K562 (cell line): ENCODE results near the gene KIF26B. TPM values are rescaled to one million over a fixed set of nuclear protein-coding genes. Genes with fewer than 3 reads are reported as not detected.

ENCODE experiments used
- ATAC-seq: fragments of 200-7000 bp; cut with Tn5 transposase; 3 replicates; pipeline ENCODE4 v1.9.1; 2020; ENCODE audit warnings: moderate library complexity
- BruUV-seq: library from RNA; stranded (reverse); fragments of 400-500 nt; replicated peaks from 2 replicates; lab custom pipeline; 2021; lab: Mats Ljungman, UMichigan
- CTCF ChIA-PET: fragments of 300-600 bp; formaldehyde crosslinking; extraction: SDS; loops from one replicate; lab custom pipeline; 2021; ENCODE audit warnings: low intra/inter-chr PET ratio; lab: Yijun Ruan, JAX
- POLR2A ChIA-PET: fragments of 300-600, 350-650 bp; sonication (Branson Sonifier 250); formaldehyde crosslinking; extraction: SDS; loops from one replicate; lab custom pipeline; 2021; ENCODE audit warnings: antibody characterized with exemption, inconsistent platforms; lab: Yijun Ruan, JAX
- DNase-seq, 4 experiments: peaks; one replicate each; pipeline versions ENCODE4 v3.0.0 to v3.0.0-alpha.2; 2011 to 2018; ENCODE audit warnings: low spot score in 3 of 4, mixed read lengths in 3 of 4; ENCODE audit errors: extremely low read depth in 1 of 4
- FAIRE-seq: peaks from 2 replicates; lab custom pipeline; 2011; peaks lifted over from hg19 to GRCh38; lab: Jason Lieb, UNC
- H2AFZ ChIP-seq: 2 replicates; pipeline ENCODE4 v1.6.0; 2011; ENCODE audit warnings: low read depth, low read length, control low read depth, inconsistent platforms
- H3K27ac ChIP-seq: fragments of 200-600 bp; 3 replicates; pipeline ENCODE4 v1.8.0; 2011; ENCODE audit warnings: low read depth, mild to moderate bottlenecking, control low read depth, inconsistent platforms, low read length, moderate library complexity, mixed read lengths; ENCODE audit errors: extremely low read depth
- H3K27me3 ChIP-seq, 2 experiments: fragments of 300-600 bp in 1 of 2; 2 replicates in 1 of 2; 3 replicates in 1 of 2; pipeline versions ENCODE4 v1.6.0 to v1.8.0; 2011; ENCODE audit warnings: inconsistent platforms in 2 of 2, low read length in 2 of 2, mild to moderate bottlenecking in 1 of 2, mixed read lengths in 1 of 2, moderate library complexity in 1 of 2; ENCODE audit not compliant: control insufficient read depth in 2 of 2, insufficient read depth in 2 of 2
- H3K36me3 ChIP-seq: fragments of 300-600 bp; 3 replicates; pipeline ENCODE4 v1.8.0; 2011; ENCODE audit warnings: mild to moderate bottlenecking, low read length, inconsistent platforms; ENCODE audit not compliant: control insufficient read depth, insufficient read depth
- H3K4me1 ChIP-seq, 2 experiments: fragments of 200-600 bp in 1 of 2; replicated peaks in 1 of 2; 2 replicates in 1 of 2; 3 replicates in 1 of 2; pipeline versions ENCODE4 v1.5.1 to v1.8.0; 2011; ENCODE audit warnings: inconsistent platforms in 2 of 2, low read length in 2 of 2, mild to moderate bottlenecking in 1 of 2, mixed read lengths in 1 of 2, moderate library complexity in 1 of 2; ENCODE audit not compliant: control insufficient read depth in 2 of 2, insufficient read depth in 2 of 2
- H3K4me2 ChIP-seq: 2 replicates; pipeline ENCODE4 v1.6.1; 2011; ENCODE audit warnings: low read length, control low read depth, inconsistent platforms, mixed read lengths; ENCODE audit not compliant: insufficient read depth
- H3K4me3 ChIP-seq: fragments of 200-600 bp; sonication (generic), shearing (Covaris generic); 2 replicates; pipeline ENCODE4 v1.5.1; 2016; ENCODE audit warnings: control low read depth, inconsistent platforms
- H3K79me2 ChIP-seq: fragments of 200-600 bp; 3 replicates; pipeline ENCODE4 v1.8.0; 2011; ENCODE audit warnings: low read length, inconsistent platforms; ENCODE audit not compliant: control insufficient read depth, insufficient read depth
- H3K9ac ChIP-seq, 2 experiments: 2 replicates each; pipeline versions ENCODE4 v1.6.0 to v1.6.1; 2011; ENCODE audit warnings: low read depth in 2 of 2, low read length in 2 of 2, control low read depth in 1 of 2, inconsistent platforms in 1 of 2, mild to moderate bottlenecking in 1 of 2, mixed read lengths in 1 of 2; ENCODE audit not compliant: insufficient read depth in 1 of 2
- H3K9me1 ChIP-seq: one replicate; pipeline ENCODE4 v1.6.0; 2011; ENCODE audit warnings: inconsistent platforms, mild to moderate bottlenecking, low read length, moderate library complexity; ENCODE audit not compliant: control insufficient read depth, insufficient read depth
- H3K9me3 ChIP-seq: replicated peaks from 2 replicates; pipeline ENCODE4 v1.5.1; 2011; ENCODE audit warnings: low read depth, low read length, inconsistent platforms; ENCODE audit not compliant: control insufficient read depth, insufficient read depth
- H4K20me1 ChIP-seq: replicated peaks from 2 replicates; pipeline ENCODE4 v1.6.1; 2011; ENCODE audit warnings: low read length, inconsistent platforms, mixed read lengths; ENCODE audit not compliant: control insufficient read depth, insufficient read depth
- BMI1 ChIP-seq: fragments of 150-350 bp; IDR thresholded peaks from 2 replicates; pipeline ENCODE4 v1.6.1; 2014; ENCODE audit warnings: low read length
- C11orf30 ChIP-seq: fragments of 450-650 bp; IDR thresholded peaks from 2 replicates; pipeline ENCODE4 v1.6.1; 2016; ENCODE audit warnings: low read depth, mild to moderate bottlenecking
- HCFC1 ChIP-seq: IDR thresholded peaks from 2 replicates; pipeline ENCODE4 v1.6.1; 2012; ENCODE audit warnings: low read depth, low read length, improper control_type of control experiment
- HMGN3 ChIP-seq: IDR thresholded peaks from 2 replicates; pipeline ENCODE4 v1.6.1; 2011; ENCODE audit warnings: borderline replicate concordance, low read depth, mild to moderate bottlenecking, mixed read lengths, low read length; ENCODE audit not compliant: insufficient read length; ENCODE audit errors: extremely low read depth
- HSF4 ChIP-seq: fragments of 250-450 bp; sonication (Bioruptor Pico); IDR thresholded peaks from 2 replicates; pipeline ENCODE4 v2.1.2; 2022; ENCODE audit warnings: mild to moderate bottlenecking, moderate library complexity, borderline replicate concordance
- PHB2 ChIP-seq: fragments of 450-650 bp; IDR thresholded peaks from 2 replicates; pipeline ENCODE4 v1.6.1; 2017; ENCODE audit warnings: low read depth
- RBM15 ChIP-seq: fragments of 200-400 bp; formaldehyde crosslinking; IDR thresholded peaks from 2 replicates; pipeline ENCODE4 v1.6.1; 2018; ENCODE audit warnings: mild to moderate bottlenecking, low read length, moderate library complexity; ENCODE audit not compliant: insufficient read depth
- RFX7 ChIP-seq: fragments of 250-450 bp; sonication (Bioruptor Pico); IDR thresholded peaks from 2 replicates; pipeline ENCODE4 v1.5.1; 2021; ENCODE audit warnings: mild to moderate bottlenecking
- ZBTB7A ChIP-seq: IDR thresholded peaks from 2 replicates; pipeline ENCODE4 v1.6.1; 2011; ENCODE audit warnings: low read depth, mild to moderate bottlenecking, low read length, moderate library complexity, borderline replicate concordance; ENCODE audit not compliant: control insufficient read depth
- ZNF140 ChIP-seq: fragments of 250-450 bp; sonication (Bioruptor Pico); IDR thresholded peaks from 2 replicates; pipeline ENCODE4 v1.8.0; 2021; ENCODE audit warnings: moderate library complexity, mild to moderate bottlenecking, inconsistent platforms
- WGBS: fragments of 100-300 bp; shearing (Covaris generic); methylation state at CpG from one replicate; pipeline ENCODE4 v1.1.6; 2016; ENCODE audit warnings: low coverage, mixed read lengths; ENCODE audit not compliant: insufficient coverage; ENCODE audit errors: missing lambda C conversion rate; 5-methylcytosine and 5-hydroxymethylcytosine counted together
- in situ Hi-C: fragments of 300-500 bp; cut with MboI; formaldehyde crosslinking; loops from 4 replicates; pipeline ENCODE4 v1.15.0; 2018; ENCODE audit warnings: inconsistent platforms, mixed read lengths
- intact Hi-C: fragments of 100-400 bp; cut with micrococcal nuclease; formaldehyde crosslinking; loops from 2 replicates; pipeline ENCODE4 v1.14.2; 2022
- polyA plus RNA-seq, 8 experiments: library from polyadenylated mRNA; depleted of rRNA in 4 of 8; stranded (reverse) in 5 of 8; unstranded in 3 of 8; fragments of >200 nt; fragmentation: Nextera tagmentation in 2 of 8; fragmentation: Illumina TruSeq in 1 of 8; extraction: Ambion mirVana in 2 of 8; extraction: Trizol in 1 of 8; gene quantifications; 2 replicates each; pipeline versions ENCODE4 v1.2.1 to v1.2.3, GENCODE V29; 2011 to 2014; ENCODE audit warnings: inconsistent platforms in 1 of 8, missing spikeins in 1 of 8
- total RNA-seq, 7 experiments: library from RNA; depleted of rRNA in 6 of 7; stranded (reverse); fragments of >200 nt in 6 of 7; fragmentation: Illumina TruSeq in 2 of 7; extraction: Trizol in 2 of 7; gene quantifications; 2 replicates each; pipeline versions ENCODE4 v1.2.1 to v1.2.3, GENCODE V29; 2011 to 2021; ENCODE audit warnings: low replicate concordance in 1 of 7
- TF ChIP-seq, protein P1 (sequence below): sonication (generic); formaldehyde crosslinking; IDR thresholded peaks from 2 replicates; pipeline ENCODE4 v1.8.0; 2023; ENCODE audit warnings: mild to moderate bottlenecking, missing genetic modification reagents
- TF ChIP-seq, protein P2 (sequence below): fragments of 450-650 bp; IDR thresholded peaks from 2 replicates; pipeline ENCODE4 v1.6.1; 2016; ENCODE audit warnings: antibody characterized with exemption
- TF ChIP-seq, protein P3 (sequence below), 3 experiments: fragments of 200-800 bp in 1 of 3; sonication (Bioruptor generic) in 1 of 3; sonication (generic) in 1 of 3; formaldehyde crosslinking in 1 of 3; IDR thresholded peaks; 2 replicates each; pipeline versions ENCODE4 v1.6.1 to v1.8.0; 2016 to 2022; ENCODE audit warnings: mild to moderate bottlenecking in 2 of 3, missing compliant biosample characterization in 2 of 3, missing genetic modification characterization in 2 of 3, missing genetic modification reagents in 1 of 3
- TF ChIP-seq, protein P4 (sequence below): sonication (generic); formaldehyde crosslinking; IDR thresholded peaks from 2 replicates; pipeline ENCODE4 v1.8.1; 2023; ENCODE audit warnings: missing genetic modification reagents, mild to moderate bottlenecking, borderline replicate concordance

Gene KIF26B
- total and polyA plus RNA-seq, 9 of the 15 experiments (the other 6 are each of a cell fraction or from before 2014, with no cell fraction given), result 0.02 to 0.08 (median 0.03) TPM; not detected in 6

DNA sequence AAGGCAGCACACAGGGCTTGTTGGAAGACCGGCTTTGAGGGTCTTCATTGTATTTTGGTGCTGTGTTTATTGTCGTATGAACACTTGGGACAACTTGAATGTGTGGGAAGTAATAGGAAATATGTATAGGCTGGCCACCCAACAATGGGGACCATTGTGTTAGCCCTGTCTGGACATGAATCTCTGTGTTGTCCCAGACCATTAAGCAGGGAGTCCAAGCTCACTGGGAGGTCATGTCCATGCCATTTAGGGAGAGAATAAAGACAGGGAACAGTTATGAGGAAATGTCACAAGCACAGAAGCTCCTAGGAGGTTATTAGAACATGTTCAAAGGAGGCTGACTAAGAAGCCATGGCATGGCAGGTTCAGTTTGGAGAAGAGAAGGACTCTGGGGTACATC lies 266.1 kb downstream of the KIF26B start:
- Histone ChIP-seq H4K20me1 (no peaks in the 10 kb centered on the region), H3K4me2 (no peak overlapping the region), H3K4me3 (no peak overlapping the region), H3K9me1 (no peaks in the 10 kb centered on the region), H3K27me3 (peaks cover 47 to 50% of the 10 kb centered on the region in 2 experiments), H2AFZ (no peak overlapping the region), H3K79me2 (no peaks in the 10 kb centered on the region), H3K9me3 (no peaks in the 10 kb centered on the region), H3K4me1 (no peaks in the 10 kb centered on the region), H3K36me3 (no peaks in the 10 kb centered on the region), H3K27ac (no peak overlapping the region), H3K9ac (no peak overlapping the region)
- in situ Hi-C loops, result no loop called here
- ATAC-seq (no peak), FAIRE-seq (no peak), DNase-seq (no peak)
- WGBS, result 0% methylated on average over 2 of the region's 2 CpGs
- intact Hi-C loops, result no loop called here
- BruUV-seq, result no TSS peak
- ChIA-PET CTCF (no interaction called here), POLR2A (interaction anchor here (0.5 to 1.5 kb wide), 4 partner anchors 7 to 217 kb away, joined by 3 to 4 read pairs (median 3); no protein-coding TSS in a partner anchor)
- TF ChIP-seq, protein P1, sequence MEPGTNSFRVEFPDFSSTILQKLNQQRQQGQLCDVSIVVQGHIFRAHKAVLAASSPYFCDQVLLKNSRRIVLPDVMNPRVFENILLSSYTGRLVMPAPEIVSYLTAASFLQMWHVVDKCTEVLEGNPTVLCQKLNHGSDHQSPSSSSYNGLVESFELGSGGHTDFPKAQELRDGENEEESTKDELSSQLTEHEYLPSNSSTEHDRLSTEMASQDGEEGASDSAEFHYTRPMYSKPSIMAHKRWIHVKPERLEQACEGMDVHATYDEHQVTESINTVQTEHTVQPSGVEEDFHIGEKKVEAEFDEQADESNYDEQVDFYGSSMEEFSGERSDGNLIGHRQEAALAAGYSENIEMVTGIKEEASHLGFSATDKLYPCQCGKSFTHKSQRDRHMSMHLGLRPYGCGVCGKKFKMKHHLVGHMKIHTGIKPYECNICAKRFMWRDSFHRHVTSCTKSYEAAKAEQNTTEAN (CRISPR knock-in tag), result no peak
- TF ChIP-seq, protein P2, sequence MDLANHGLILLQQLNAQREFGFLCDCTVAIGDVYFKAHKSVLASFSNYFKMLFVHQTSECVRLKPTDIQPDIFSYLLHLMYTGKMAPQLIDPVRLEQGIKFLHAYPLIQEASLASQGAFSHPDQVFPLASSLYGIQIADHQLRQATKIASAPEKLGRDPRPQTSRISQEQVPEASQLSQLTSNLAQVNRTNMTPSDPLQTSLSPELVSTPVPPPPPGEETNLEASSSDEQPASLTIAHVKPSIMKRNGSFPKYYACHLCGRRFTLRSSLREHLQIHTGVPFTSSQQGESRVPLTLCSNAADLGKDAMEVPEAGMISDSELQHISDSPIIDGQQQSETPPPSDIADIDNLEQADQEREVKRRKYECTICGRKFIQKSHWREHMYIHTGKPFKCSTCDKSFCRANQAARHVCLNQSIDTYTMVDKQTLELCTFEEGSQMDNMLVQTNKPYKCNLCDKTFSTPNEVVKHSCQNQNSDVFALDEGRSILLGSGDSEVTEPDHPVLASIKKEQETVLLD, result no peak
- TF ChIP-seq HMGN3, result no peak
- no peak for TF ChIP-seq ZBTB7A
- no peak for TF ChIP-seq ZNF140 (CRISPR knock-in tag)
- TF ChIP-seq BMI1, result no peak
- TF ChIP-seq RBM15, result no peak
- no peak for TF ChIP-seq RFX7
- TF ChIP-seq, protein P3, sequence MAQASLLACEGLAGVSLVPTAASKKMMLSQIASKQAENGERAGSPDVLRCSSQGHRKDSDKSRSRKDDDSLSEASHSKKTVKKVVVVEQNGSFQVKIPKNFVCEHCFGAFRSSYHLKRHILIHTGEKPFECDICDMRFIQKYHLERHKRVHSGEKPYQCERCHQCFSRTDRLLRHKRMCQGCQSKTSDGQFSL (CRISPR knock-in tag; IDR thresholded peaks at IDR 0.05), result no peak
- TF ChIP-seq, protein P3 (tag; IDR thresholded peaks at IDR 0.05), result no peak
- TF ChIP-seq HCFC1, result no peak
- no peak for TF ChIP-seq HSF4 (CRISPR knock-in tag)
- TF ChIP-seq C11orf30, result no peak
- TF ChIP-seq PHB2, result no peak
- TF ChIP-seq, protein P4, sequence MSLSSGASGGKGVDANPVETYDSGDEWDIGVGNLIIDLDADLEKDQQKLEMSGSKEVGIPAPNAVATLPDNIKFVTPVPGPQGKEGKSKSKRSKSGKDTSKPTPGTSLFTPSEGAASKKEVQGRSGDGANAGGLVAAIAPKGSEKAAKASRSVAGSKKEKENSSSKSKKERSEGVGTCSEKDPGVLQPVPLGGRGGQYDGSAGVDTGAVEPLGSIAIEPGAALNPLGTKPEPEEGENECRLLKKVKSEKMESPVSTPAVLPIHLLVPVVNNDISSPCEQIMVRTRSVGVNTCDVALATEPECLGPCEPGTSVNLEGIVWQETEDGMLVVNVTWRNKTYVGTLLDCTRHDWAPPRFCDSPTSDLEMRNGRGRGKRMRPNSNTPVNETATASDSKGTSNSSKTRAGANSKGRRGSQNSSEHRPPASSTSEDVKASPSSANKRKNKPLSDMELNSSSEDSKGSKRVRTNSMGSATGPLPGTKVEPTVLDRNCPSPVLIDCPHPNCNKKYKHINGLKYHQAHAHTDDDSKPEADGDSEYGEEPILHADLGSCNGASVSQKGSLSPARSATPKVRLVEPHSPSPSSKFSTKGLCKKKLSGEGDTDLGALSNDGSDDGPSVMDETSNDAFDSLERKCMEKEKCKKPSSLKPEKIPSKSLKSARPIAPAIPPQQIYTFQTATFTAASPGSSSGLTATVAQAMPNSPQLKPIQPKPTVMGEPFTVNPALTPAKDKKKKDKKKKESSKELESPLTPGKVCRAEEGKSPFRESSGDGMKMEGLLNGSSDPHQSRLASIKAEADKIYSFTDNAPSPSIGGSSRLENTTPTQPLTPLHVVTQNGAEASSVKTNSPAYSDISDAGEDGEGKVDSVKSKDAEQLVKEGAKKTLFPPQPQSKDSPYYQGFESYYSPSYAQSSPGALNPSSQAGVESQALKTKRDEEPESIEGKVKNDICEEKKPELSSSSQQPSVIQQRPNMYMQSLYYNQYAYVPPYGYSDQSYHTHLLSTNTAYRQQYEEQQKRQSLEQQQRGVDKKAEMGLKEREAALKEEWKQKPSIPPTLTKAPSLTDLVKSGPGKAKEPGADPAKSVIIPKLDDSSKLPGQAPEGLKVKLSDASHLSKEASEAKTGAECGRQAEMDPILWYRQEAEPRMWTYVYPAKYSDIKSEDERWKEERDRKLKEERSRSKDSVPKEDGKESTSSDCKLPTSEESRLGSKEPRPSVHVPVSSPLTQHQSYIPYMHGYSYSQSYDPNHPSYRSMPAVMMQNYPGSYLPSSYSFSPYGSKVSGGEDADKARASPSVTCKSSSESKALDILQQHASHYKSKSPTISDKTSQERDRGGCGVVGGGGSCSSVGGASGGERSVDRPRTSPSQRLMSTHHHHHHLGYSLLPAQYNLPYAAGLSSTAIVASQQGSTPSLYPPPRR (CRISPR knock-in tag), result no peak
